ENCODE measurements around the gene PLA2G15.

The PLA2G15 gene

DNA sequence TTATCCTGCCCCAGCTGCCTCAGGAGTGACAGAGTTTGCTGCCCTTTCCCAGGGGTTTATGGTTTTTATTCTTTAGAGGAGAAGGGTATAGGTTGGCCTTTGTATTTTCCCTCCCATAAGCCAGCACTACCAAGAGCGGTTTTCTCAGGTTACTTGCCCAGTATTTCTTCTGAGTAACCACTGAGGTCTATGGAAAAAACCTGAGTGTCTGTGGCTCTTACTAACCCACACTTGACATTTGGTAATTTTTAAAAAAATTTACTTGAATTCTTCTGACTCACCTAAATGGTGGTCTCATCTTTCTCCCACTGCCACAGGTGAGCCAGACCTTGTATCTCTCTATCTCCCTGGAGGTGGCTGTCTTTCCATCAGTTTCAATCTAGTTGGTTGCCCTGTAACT, 25.2 kb downstream of the PLA2G15 start:
- DNase-seq (ENCODE audit: low read depth, low spot score): no peak

DNA sequence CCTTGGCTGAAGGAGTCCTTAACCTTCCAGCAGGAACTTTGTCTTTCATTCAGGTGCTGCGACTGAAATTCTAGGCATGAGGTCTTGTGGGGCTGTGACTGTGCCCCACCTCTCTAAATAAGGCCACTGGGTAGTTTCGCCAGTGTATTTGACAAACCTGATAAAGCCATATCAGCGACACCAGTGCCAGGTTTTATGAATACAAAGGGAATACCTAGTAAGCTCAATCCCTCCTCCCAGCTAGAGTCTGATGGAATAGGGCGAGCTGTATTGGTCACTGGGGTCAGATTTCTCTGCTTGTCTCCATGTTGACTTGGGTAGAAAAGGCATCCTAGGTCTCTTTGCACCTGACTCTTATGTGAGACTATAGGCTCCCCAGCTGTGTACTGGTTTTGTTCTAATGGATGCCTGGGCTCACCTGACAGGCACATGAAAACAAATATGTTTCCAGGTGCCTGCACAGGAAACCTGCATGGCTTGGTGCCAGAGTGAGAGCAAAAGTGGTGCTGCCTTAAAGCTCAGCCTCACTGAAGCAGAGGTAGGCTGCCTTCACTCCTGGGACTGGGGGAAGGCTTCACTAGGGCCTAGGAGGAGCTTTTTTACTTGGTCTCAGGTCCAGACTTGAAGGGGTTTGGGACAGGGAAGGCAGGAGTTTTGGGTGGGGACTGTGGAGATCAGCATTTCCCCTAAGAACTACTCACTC, 27.5 kb downstream of the PLA2G15 start:
- H3K4me3 ChIP-seq (ENCODE audit: low read length): no peak overlapping the region

More for the DNA sequence above, 25.2 kb downstream of the PLA2G15 start:
- no peak overlapping the region for H3K4me3 ChIP-seq (ENCODE audit: low read length)

DNA sequence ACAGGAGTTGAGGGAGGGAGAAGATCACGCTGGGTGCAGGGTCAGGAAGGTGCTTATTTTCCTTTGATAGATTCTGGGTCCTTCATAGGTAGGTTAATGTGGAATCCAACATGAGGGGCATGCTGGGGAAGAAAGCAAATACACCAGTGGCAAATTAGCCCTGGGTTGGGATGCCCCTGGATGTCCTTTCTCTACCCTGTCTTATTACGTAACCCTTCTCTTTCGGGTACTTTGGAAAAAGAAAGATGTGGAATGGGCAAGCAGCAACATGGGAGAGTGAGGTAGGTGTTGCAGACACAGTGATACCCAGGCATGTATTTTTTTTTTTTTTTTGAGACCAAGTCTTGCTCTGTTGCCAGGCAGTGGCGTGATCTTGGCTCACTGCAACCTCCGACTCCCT, 28.3 kb downstream of the PLA2G15 start:
- DNase-seq (ENCODE audit: low read depth, low spot score): no peak
- no peak overlapping the region for H3K4me3 ChIP-seq (ENCODE audit: low read length)

More for the DNA sequence above, 27.5 kb downstream of the PLA2G15 start:
- DNase-seq (ENCODE audit: low read depth, low spot score): no peak

DNA sequence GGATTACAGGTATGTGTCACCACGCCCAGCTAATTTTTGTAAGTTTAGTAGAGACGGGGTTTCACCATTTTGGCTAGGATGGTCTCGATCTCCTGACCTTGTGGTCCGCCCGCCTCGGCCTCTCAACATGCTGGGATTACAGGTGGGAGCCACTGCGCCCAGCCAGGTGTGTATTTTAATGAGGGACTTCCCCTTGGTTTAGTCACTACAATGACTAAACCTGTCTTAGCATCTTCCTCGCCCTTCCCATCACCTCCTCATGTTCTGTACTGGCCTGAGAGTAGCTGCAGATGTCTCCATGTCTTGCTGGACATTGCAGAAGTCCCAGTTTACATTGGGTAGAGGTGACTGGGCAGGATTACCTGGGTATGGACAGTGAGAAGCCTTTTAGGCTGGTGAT, 28.7 kb downstream of the PLA2G15 start:
- no peak for DNase-seq (ENCODE audit: low read depth, low spot score)
- H3K4me3 ChIP-seq (ENCODE audit: low read length): no peak overlapping the region

DNA sequence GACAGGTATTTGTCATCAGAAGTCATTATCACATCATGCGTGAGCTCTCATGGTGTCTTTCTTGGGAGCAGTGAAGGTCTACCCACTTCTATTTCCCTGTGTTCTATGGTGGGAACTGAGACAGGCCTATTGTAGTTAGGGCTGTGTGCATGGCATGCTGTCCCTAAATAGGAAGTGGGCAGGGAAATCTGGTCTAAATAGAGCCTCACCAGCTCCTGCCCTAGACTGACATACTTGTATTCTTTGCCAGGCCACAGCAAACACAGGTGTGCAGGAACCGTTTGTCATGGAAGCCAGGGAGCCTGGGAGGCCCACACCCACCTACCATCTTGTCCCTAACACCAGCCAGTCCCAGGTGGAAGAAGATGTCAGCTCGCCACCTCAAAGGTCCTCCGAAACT, 29.3 kb downstream of the PLA2G15 start:
- no peak for DNase-seq (ENCODE audit: low read depth, low spot score)
- no peak overlapping the region for H3K4me3 ChIP-seq (ENCODE audit: low read length)

DNA sequence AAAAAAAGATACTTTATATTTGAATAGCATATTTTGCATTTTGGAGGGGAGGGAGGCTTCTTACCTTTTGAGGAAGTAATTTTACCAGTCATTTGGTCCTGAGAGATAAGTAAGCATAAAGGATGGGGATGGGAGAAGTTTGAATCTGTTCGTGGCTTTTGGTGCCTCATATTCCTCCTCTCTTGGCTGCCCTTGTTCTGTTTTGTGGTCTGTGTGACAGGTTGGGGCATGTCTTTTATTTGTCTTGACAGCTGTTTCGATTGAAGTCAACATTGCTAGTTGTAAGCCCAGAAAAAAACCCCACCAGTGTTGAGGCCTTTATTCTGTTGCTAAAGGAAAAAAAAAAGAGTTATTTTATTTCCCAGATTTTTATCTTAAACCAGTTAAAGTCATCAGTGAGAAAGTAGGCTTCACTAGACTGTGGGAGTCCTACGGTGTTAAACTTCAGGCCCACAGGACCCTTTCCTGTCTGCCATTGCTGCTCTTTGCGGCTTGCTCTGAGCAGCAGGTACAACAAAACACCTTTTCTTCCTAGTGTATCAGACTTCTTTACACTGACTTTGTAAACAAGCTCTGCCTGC, 30.5 kb downstream of the PLA2G15 start:
- H3K4me3 ChIP-seq (ENCODE audit: low read length): no peak overlapping the region; the same call in 1 of the 2 replicates
- peak; percentile 94 for DNase-seq (ENCODE audit: low read depth, low spot score)

DNA sequence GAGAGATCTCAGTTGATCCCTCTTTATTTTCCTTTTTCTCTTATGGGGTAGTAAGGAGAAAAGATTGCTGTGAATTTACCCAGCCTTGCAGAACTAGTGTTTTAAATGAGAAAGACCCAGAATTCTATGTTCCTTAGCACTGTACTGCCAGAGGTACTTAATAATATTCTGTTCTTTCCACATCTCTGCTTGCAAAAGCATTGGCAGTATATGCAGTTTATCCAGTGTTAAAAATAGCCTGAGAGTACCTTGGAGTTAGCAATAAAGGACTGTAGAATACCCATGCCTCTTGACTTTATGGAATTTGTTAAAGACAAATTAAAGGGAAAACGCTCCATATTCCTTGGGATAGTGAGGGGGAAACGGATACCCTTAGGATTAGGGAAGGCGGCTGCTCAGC, 31.1 kb downstream of the PLA2G15 start:
- no peak for DNase-seq (ENCODE audit: low read depth, low spot score)
- no peak overlapping the region for H3K4me3 ChIP-seq (ENCODE audit: low read length)

DNA sequence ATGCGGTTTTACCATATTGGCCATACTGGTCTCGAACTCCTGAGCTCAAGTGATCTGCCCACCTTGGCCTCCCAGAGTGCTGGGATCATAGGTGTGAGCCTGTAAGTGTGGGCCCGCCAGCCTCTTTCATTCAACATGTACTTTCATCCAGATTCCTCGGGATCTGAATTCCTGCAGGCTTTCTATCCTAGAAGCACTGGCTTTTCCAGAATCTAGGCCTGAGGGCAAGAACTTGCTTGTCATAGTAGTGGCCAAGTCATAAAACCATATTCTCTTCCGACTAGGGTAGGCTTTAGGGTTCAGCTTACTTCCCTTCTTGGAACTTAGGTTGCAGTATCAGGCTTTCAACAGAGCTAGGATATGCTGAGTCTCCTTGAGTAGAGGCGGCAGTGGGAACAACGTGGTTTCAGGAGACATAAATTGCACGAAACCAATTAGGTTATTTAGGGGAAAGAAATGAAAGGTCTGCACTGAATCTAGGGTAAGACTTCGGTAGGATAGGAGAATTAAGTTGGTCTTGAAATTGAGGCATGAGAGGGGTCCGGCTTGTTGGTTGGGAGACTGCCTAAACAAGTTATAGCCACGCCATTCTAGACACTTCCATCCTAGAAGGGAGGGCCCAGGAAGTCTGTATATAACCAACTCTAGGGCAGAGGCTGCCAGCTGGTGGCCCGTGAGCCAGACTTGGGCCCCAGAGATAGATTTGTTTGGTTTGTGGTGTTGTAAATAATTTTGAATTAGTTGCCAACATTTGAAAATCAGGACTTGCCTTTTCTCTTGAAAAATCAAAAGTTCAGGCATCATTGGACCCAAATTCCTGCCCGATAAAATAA, 34.8 kb downstream of the PLA2G15 start:
- H3K4me3 ChIP-seq (ENCODE audit: low read length): no peak overlapping the region
- DNase-seq (ENCODE audit: low read depth, low spot score): no peak

DNA sequence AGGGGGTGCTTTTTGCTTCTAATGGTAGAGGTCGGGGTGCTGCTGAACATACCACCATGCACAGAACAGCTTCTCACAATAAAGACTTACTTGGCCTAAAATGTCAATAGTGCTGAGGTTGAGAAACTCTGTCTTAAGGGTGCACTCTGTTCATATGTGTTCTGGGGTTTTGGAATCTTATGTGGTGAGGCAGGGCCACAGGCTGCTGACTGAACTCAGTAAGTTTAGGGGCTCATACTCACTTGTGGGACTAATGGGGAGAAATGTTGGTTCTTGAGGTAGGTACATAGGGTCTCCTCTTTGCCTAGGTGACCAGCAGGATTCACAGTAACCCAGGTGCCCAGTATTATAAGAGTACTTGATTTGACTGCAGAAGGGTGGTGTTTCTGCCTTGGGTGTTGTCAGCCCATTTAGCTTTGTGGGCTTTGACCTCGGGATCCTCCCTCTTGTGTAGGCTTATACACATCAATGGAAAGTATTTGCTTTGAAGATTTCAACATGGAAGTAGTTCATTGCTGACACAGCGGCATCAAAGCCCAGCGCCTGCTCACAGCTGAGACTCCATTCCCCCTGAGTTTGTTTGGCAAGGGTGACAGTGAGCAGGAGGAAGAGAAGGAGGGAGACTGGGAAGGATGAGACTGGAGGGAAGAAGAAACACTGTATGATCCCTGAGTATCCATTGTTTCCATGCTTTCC, 36.3 kb downstream of the PLA2G15 start:
- no peak overlapping the region for H3K4me3 ChIP-seq (ENCODE audit: low read length)
- peak; percentile 67 for DNase-seq (ENCODE audit: low read depth, low spot score)

DNA sequence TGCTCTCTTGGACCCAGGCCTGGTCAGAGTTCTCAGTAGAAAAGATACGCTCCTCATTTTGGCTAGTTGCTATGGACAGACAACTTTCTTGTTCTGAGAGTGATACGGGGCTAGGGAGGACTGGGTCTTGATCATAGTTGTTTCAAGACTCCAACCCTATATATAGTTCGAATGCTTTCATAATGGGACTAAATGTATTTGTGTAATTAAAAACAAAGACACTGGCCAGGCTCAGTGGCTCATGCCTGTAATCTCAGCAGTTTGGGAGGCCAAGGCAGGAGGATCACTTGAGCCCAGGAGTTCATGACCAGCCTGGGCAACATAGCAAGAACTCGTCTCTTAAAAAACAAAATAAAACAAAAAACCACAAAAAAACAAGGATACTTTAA, 36.9 kb downstream of the PLA2G15 start:
- no peak for DNase-seq (ENCODE audit: low read depth, low spot score)
- H3K4me3 ChIP-seq (ENCODE audit: low read length): no peak overlapping the region

DNA sequence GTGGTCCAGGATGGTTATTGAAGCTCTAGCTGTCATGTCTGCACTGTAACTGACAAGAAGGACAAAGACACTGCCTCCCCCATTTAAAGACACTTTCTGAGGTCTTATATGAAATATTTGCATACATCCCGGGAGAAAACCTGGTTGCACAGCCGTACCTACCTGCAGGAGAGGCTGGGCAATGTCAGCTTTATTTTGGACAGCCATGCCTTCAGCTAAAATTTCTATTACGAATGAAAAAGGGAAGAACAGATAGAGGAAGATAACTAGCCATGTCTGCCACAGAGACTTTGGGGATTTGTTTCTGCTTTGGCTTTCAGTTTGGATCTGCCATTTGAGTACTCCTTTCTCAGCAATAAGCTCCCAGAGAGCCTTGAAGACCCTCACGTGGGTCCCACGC, 38.2 kb downstream of the PLA2G15 start:
- no peak for DNase-seq (ENCODE audit: low read depth, low spot score)
- no peak overlapping the region for H3K4me3 ChIP-seq (ENCODE audit: low read length)

DNA sequence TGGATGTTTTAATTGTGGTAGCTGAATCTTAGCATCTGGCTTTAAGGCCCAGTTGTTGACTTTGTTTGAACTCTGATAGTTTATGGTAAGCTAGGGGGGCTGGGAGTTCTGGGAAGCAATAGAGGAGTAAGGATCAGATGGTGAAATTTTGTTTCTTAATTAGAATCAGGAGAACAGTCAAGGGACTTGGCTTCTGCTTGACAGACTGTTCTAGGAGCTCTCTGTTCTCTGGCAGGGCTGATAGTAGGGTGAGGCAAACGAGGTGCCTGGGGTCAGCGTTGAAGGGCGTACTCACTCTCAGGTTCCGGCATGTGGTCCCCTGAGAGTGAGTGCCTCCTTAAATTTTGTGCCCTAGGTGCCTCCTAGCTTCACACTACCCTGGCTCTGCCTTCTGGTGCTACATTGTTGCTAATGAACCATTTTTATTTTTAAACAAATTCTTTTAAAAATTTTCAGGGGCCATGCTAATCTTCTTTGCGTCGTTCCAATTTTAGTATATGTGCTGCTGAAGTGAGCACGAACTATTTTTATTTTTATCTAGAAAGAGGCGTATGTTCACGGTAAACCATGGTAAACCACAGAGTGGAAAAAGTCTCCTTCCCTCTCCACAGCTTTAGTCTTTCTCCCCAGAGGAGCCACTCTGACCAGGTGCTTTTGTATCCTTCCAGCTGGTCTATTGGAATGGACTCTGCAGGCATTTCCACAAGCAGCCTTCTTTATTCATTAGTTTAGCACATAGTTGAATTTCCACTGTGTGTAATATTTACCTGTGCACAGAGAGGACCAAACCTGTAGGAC, 38.8 kb downstream of the PLA2G15 start:
- no peak overlapping the region for H3K4me3 ChIP-seq (ENCODE audit: low read length)
- no peak for DNase-seq (ENCODE audit: low read depth, low spot score)

DNA sequence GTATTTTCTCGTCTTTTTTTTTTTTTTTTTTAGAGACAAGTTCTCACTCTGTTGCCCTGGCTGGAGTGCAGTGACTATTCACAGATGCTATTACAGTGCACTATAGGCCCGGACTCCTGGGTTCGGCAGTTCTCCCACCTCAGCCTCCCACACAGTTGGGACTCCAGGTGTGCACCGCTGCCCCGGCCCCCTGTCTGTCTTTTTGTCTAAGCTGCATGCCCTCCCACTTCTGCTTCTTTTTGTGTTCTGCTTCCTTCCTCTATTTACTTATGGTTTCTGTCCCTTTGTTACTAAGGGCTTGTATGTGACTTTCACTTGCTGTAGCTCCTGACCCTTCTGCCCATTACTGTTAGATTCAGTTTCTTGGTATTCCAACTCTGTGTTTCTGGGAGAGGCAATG, 39.7 kb downstream of the PLA2G15 start:
- no peak for DNase-seq (ENCODE audit: low read depth, low spot score)

DNA sequence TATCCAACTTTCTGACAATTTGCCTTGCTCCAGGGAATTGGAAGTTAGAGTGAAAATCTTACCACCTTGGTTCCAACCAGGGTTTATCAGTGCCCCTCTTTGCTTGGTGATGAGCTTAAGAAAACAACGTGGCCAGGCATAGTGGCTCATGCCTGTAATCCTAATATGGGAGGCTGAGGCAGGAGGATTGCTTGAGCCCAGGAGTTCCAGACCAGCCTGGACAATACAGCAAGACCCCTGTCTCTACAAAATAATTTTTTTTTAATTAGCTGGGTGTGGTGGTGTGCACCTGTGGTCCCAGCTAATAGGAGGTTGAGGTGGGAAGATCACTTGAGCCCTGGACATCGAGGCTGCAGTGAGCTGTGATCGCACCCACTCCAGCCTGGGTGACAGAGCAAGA, 40.5 kb downstream of the PLA2G15 start:
- peak overlapping the region; percentile 49 for H3K4me3 ChIP-seq (ENCODE audit: low read length)
- no peak for DNase-seq (ENCODE audit: low read depth, low spot score)

More for the DNA sequence above, 39.7 kb downstream of the PLA2G15 start:
- peak overlapping the region; percentile 49 for H3K4me3 ChIP-seq (ENCODE audit: low read length)

DNA sequence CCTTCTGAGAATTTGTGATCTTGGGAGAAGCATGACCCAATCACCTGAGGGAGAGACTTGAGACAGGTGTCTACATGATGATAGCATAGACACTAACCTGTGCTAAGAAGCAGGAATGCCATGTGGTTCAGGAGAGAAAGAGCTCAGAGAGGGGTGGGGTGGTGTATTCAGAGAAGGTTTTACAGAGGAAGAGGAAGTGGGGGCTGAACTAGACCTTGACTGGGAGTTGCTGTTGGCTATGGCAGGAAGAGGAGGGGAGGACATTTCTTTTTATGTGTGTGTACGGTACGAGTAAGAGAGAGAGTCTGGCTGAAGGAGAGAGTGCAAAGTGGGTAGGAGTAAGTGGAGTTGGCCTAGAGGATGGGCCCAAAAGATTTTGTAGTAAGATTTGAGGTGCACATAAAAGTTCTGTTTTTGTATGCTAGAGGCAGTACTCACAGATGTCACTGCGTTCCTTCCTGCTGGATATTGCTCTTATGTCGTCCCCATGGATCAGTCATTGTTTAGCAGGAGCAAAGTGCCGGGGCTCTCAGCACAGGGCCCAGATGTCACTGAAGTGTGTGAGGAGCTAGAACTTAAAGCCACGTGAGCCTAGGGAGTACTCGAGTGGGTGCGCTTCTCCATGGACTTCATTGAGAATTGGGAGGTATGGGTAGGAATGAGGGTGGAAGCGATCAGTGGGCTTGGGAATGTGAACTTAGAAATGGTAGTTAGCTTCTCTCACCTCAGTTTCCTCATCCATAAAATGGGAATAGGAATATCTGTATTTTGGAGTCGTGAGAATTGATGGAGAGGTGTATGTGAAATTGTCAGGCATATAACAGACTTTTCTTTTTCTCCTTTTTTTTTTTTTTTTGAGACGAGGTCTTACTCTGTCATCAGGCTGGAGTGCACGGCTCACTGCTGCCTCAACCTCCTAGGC, 41.2 kb downstream of the PLA2G15 start:
- peak; percentile 87 for DNase-seq (ENCODE audit: low read depth, low spot score)
- peak overlapping the region; percentile 49 for H3K4me3 ChIP-seq (ENCODE audit: low read length)

DNA sequence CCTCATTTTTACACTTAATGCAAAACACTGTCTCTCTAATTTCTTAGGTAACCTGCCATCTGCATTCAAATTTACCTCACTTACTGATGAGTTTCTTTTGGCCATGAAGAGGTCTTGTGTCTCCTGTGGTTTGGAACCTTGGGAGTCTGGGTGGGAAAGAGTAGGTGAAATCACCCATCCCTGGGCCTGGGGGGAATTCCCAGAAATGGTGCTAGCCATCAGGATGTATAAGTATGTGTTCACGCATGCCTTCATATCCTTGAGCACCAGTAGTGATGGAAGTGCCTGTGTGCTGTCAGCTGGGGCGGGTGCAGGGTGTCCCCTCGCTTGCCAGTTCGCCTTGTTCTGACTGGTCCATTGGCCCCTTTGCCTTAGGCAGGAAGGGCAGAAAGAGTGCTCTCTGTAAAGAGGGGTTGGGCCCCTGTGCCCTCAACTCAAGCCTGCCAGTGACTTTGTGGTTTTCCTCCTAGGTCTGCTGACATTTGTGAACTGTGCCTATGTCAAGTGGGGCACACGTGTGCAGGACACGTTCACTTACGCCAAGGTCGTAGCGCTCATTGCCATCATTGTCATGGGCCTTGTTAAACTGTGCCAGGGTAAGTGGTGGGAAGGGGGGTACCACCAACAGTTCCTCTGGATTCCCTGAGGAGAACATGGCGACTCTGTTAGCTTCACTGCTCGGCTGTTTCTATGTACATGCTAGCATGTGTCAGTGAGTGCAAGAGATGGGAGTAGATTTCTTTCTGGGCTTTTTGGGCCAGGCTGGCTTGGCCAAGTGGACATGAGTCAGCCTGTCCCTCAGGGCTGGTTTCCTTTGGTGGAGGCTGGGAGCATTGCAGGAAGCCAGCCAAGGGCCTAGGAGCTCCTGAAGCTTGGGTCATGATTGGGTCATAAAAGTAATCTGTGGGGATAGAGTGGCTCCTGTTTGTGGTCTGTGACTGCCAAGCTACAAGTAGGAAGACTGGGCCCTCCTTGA, 42.4 kb downstream of the PLA2G15 start:
- peak overlapping the region; percentile 13; the same call in 1 of the 2 replicates for H3K4me3 ChIP-seq (ENCODE audit: low read length)
- DNase-seq (ENCODE audit: low read depth, low spot score): peak; percentile 85

DNA sequence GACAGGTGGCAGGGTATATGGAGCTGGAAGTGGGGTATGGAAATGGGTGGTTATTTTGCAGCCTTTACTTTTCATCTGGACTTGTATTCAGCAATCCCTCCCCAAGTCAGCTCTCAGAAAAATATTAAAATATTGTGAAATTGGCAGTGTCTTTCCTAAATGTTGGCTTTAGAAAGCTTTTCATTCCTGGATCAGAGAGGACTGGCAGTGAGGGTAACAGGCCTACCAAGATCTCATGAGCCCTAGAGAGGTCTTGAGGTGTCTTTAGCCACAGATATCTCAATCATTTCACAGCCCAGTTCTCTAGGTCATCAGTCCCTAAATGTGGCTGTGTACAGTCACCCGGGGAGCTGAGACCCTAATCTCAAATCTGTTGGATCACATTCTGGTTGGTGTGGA, 43.1 kb downstream of the PLA2G15 start:
- no peak for DNase-seq (ENCODE audit: low read depth, low spot score)

More for the DNA sequence above, 43.1 kb downstream of the PLA2G15 start:
- H3K4me3 ChIP-seq (ENCODE audit: low read length): no peak overlapping the region

Measured in Jurkat, Clone E6-1 (cell line).